Measurements from ENCODE around the gene PCDHGB1.
"Not testable (repeated sequence)": the region's sequence is repeated elsewhere in the genome, so short reads cannot be mapped to it uniquely, and the experiment has no call there.

PCDHGB1 gene

DNA sequence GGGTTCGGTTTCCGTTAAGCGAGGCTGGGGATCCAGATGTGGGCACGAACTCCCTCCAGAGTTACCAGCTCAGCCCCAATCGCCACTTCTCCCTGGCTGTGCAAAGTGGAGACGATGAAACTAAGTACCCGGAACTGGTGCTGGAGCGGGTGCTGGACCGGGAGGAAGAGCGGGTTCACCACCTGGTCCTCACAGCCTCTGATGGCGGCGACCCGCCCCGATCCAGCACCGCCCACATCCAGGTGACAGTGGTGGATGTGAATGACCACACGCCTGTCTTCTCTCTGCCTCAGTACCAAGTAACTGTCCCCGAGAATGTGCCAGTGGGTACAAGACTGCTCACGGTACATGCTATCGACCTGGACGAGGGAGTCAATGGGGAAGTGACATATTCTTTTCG is 33.4 kb downstream of the PCDHGB1 start:
- DNase-seq (ENCODE audit: low read depth), result no peak

DNA sequence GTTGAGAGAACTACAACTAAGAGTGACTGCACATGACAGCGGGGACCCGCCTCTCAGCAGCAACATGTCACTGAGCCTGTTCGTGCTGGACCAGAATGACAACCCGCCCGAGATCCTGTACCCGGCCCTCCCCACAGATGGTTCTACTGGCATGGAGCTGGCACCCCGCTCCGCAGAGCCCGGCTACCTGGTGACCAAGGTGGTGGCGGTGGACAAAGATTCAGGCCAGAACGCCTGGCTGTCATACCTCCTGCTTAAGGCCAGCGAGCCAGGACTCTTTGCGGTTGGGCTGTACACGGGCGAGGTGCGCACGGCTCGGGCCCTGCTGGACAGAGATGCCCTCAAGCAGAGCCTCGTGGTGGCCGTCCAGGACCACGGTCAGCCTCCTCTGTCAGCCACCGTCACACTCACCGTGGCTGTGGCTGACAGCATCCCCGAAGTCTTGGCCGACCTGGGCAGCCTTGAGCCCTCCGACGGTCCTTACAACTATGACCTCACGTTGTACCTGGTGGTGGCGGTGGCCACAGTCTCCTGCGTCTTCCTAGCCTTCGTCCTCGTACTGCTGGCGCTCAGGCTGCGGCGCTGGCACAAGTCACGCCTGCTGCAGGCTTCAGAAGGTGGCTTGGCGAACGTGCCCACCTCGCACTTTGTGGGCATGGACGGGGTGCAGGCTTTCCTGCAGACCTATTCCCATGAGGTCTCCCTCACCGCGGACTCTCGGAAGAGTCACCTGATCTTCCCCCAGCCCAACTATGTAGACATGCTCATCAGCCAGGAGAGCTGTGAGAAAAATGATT is 34.8 kb downstream of the PCDHGB1 start:
- no peak for DNase-seq (ENCODE audit: low read depth)

DNA sequence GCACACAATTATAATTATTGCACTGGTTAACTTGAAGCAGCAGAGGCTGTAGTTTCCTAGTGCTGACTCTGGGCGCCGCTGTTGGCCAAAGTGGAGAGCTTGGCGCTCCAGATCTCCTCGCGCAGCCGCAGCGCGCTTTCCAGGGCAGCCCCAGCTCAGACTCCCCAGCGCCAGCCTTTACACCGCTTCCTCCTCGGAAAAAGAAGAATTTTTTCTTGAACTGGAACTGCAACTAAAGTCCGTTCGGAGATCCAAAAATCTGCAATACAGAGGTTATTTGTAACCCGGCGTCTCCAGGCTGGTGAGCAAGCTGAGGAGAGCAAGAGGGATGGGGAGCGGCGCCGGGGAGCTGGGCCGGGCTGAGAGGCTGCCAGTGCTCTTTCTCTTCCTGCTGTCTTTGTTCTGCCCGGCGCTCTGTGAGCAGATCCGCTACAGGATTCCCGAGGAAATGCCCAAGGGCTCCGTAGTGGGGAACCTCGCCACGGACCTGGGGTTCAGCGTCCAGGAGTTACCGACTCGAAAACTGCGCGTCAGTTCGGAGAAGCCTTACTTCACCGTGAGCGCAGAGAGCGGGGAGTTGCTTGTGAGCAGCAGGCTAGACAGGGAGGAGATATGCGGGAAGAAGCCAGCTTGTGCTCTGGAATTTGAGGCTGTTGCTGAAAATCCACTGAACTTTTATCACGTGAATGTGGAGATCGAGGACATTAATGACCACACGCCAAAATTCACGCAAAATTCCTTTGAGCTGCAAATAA is 37.8 kb downstream of the PCDHGB1 start, which contains the start of gene PCDHGB4:
Gene PCDHGB4, plus strand, starts transcription at position 142 of the 755 bp plus-strand sequence. Its CDS starts 187 bp downstream, at position 329.
- not testable (repeated sequence) for DNase-seq (ENCODE audit: low read depth)

DNA sequence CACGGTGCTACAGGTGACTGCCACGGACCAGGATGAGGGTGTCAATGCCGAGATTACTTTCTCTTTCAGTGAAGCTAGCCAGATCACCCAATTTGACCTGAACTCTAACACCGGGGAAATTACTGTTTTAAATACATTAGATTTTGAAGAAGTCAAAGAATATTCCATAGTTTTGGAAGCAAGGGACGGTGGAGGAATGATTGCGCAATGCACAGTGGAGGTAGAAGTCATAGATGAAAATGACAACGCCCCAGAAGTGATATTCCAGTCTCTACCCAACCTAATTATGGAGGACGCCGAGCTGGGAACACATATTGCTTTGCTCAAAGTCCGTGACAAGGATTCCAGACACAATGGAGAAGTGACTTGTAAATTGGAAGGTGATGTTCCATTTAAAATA is 38.8 kb downstream of the PCDHGB1 start:
- DNase-seq (ENCODE audit: low read depth), result no peak

DNA sequence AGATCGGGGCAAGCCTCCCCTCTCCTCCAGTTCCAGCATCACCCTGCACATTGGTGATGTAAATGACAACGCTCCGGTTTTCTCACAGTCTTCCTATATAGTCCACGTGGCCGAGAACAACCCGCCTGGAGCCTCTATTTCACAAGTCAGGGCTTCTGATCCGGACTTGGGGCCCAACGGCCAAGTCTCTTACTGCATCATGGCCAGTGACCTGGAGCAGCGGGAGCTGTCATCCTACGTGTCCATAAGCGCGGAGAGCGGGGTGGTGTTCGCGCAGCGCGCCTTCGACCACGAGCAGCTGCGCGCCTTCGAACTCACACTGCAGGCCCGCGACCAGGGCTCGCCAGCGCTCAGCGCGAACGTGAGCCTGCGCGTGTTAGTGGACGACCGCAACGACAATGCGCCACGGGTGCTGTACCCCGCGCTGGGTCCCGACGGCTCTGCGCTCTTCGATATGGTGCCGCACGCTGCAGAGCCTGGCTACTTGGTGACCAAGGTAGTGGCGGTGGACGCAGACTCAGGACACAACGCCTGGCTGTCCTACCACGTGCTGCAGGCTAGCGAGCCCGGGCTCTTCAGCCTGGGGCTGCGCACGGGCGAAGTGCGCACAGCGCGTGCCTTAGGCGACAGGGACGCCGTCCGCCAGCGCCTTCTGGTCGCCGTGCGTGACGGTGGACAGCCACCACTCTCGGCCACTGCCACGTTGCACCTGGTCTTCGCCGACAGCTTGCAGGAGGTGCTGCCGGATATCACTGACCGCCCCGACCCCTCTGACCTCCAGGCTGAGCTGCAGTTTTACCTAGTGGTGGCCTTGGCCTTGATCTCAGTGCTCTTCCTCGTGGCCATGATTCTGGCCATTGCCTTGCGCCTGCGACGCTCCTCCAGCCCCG is 39.5 kb downstream of the PCDHGB1 start:
- DNase-seq (ENCODE audit: low read depth), result no peak

DNA sequence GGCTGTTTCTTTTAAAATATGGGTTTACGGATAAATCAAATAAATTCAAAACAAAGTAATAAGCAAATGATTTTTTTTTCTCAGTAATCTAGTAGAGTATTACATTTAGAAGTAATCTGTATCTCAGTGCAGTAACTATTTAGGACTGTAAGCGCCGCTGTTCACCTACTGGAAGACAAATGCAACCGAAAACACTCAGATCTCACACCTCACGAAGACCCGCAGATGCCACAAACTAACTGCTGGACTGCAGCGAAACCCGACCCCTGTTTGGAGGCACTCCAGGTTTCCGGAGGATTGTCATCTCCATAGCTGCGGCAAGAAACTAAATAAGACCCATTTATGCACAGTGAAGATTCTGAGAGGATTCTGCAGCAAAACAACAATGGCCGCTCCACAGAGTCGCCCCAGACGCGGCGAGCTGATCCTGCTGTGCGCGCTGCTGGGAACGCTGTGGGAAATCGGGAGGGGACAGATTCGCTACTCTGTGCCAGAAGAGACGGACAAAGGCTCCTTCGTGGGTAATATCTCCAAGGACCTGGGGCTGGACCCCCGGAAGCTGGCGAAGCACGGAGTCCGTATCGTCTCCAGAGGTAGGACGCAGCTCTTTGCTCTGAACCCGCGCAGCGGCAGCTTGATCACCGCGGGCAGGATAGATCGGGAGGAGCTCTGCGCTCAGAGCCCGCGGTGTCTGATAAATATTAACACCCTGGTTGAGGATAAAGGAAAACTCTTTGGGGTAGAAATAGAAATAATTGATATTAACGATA is 42.7 kb downstream of the PCDHGB1 start, which contains the start of gene PCDHGA8:
Gene PCDHGA8, plus strand, starts transcription at position 205 of the 770 bp plus-strand sequence. Its CDS starts 181 bp downstream, at position 386.
- DNase-seq (ENCODE audit: low read depth), result no peak

DNA sequence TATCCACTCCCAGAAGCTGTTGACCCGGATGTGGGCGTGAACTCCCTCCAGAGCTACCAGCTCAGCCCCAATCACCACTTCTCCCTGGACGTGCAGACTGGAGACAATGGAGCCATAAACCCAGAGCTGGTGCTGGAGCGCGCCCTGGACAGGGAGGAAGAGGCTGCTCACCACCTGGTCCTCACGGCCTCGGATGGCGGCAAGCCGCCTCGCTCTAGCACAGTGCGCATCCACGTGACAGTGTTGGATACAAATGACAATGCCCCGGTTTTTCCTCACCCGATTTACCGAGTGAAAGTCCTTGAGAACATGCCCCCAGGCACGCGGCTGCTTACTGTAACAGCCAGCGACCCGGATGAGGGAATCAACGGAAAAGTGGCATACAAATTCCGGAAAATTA is 43.4 kb downstream of the PCDHGB1 start:
- no peak for DNase-seq (ENCODE audit: low read depth)

DNA sequence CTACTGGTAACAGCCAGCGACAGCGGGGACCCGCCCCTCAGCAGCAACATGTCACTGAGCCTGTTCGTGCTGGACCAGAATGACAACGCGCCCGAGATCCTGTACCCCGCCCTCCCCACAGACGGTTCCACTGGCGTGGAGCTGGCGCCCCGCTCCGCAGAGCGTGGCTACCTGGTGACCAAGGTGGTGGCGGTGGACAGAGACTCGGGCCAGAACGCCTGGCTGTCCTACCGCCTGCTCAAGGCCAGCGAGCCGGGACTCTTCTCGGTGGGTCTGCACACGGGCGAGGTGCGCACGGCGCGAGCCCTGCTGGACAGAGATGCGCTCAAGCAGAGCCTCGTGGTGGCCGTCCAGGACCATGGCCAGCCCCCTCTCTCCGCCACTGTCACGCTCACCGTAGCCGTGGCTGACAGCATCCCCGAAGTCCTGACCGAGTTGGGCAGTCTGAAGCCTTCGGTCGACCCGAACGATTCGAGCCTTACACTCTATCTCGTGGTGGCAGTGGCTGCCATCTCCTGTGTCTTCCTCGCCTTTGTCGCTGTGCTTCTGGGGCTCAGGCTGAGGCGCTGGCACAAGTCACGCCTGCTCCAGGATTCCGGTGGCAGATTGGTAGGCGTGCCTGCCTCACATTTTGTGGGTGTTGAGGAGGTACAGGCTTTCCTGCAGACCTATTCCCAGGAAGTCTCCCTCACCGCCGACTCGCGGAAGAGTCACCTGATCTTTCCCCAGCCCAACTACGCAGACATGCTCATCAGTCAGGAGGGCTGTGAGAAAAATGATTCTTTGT is 44.7 kb downstream of the PCDHGB1 start:
- DNase-seq (ENCODE audit: low read depth), result not testable (repeated sequence)

DNA sequence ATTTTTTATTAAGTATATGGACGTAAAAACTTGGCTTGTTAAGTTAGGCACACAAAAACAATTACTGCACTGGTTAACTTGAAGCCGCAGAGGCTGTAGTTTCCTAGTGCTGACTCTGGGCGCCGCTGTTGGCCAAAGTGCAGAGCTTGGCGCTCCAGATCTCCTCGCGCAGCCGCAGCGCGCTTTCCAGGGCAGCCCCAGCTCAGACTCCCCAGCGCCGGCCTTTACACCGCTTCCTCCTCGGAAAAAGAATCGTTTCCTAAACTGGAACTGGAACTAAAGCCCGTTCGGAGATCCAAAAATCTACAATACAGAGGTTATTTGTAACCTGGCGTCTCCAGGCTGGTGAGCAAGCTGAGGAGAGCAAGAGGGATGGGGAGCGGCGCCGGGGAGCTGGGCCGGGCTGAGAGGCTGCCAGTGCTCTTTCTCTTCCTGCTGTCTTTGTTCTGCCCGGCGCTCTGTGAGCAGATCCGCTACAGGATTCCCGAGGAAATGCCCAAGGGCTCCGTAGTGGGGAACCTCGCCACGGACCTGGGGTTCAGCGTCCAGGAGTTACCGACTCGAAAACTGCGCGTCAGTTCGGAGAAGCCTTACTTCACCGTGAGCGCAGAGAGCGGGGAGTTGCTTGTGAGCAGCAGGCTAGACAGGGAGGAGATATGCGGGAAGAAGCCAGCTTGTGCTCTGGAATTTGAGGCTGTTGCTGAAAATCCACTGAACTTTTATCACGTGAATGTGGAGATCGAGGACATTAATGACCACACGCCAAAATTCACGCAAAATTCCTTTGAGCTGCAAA is 48.1 kb downstream of the PCDHGB1 start, which contains the start of gene PCDHGB5:
Gene PCDHGB5, plus strand, starts transcription at position 192 of the 796 bp plus-strand sequence. Its CDS starts 181 bp downstream, at position 373.
- not testable (repeated sequence) for DNase-seq (ENCODE audit: low read depth)

DNA sequence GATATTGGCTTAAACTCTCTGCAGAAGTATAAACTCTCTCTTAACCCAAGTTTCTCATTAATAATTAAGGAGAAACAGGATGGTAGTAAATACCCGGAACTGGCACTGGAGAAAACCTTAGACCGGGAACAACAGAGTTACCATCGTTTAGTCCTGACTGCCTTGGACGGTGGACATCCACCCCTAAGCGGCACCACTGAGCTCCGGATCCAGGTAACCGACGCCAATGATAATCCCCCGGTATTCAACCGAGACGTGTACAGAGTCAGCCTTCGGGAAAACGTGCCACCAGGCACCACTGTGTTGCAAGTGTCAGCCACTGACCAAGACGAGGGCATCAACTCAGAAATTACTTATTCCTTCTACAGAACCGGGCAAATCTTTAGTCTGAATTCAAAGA is 48.7 kb downstream of the PCDHGB1 start:
- DNase-seq (ENCODE audit: low read depth), result no peak

DNA sequence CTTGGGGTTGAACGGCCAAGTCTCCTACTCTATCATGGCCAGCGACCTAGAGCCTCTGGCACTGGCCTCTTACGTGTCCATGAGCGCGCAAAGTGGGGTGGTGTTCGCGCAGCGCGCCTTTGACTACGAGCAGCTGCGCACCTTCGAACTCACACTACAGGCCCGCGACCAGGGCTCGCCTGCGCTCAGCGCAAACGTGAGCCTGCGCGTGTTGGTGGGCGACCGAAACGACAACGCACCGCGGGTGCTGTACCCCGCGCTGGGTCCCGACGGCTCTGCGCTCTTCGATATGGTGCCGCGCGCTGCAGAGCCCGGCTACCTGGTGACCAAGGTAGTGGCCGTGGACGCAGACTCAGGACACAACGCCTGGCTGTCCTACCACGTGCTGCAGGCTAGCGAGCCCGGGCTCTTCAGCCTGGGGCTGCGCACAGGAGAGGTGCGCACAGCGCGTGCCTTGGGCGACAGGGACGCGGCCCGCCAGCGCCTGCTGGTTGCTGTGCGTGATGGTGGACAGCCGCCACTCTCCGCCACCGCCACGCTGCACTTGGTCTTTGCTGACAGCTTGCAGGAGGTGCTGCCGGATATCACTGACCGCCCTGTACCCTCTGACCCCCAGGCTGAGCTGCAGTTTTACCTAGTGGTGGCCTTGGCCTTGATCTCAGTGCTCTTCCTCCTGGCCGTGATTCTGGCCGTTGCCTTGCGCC is 49.8 kb downstream of the PCDHGB1 start:
- no peak for DNase-seq (ENCODE audit: low read depth)

All from fibroblast of the conjunctiva (primary cell).